MCF 10A (cell line): ENCODE data around the gene BMPR1B. TPM values are rescaled to one million over a fixed set of nuclear protein-coding genes. Genes with fewer than 3 reads are reported as not detected.
A peak's percentile ranks its signal among the peaks of the same experiment; 100 is the strongest.

Experiments
- BruUV-seq: library from RNA; stranded (reverse); fragments of 400-500 nt; replicated peaks from 2 replicates; lab custom pipeline; 2021; lab: Mats Ljungman, UMichigan
- CTCF ChIA-PET: fragments of 300-600 bp; sonication (Branson Sonifier 250); formaldehyde crosslinking; extraction: SDS; loops from one replicate; lab custom pipeline; 2021; ENCODE audit warnings: antibody characterized with exemption, inconsistent platforms; lab: Yijun Ruan, JAX
- POLR2A ChIA-PET: fragments of 300-600, 350-650 bp; sonication (Branson Sonifier 250); formaldehyde crosslinking; extraction: SDS; loops from one replicate; lab custom pipeline; 2020; ENCODE audit warnings: antibody characterized with exemption, inconsistent platforms; lab: Yijun Ruan, JAX
- DNase-seq: peaks from one replicate; pipeline ENCODE4 v3.0.0-alpha.2; 2018; ENCODE audit not compliant: unreplicated experiment
- H3K27ac Mint-ChIP-seq: one replicate; pipeline ENCODE4 v1.8.0; 2022; ENCODE audit warnings: mild to moderate bottlenecking, low read depth, mixed read lengths; ENCODE audit not compliant: unreplicated experiment
- H3K27me3 Mint-ChIP-seq: one replicate; pipeline ENCODE4 v1.8.0; 2022; ENCODE audit warnings: mixed read lengths; ENCODE audit not compliant: insufficient read depth, unreplicated experiment
- H3K36me3 Mint-ChIP-seq: one replicate; pipeline ENCODE4 v1.8.0; 2022; ENCODE audit warnings: mild to moderate bottlenecking, moderate library complexity, mixed read lengths; ENCODE audit not compliant: insufficient read depth, unreplicated experiment
- H3K4me1 Mint-ChIP-seq: one replicate; pipeline ENCODE4 v1.8.0; 2022; ENCODE audit warnings: mixed read lengths; ENCODE audit not compliant: insufficient read depth, unreplicated experiment
- H3K4me3 Mint-ChIP-seq: one replicate; pipeline ENCODE4 v1.8.0; 2022; ENCODE audit warnings: mild to moderate bottlenecking, moderate library complexity, mixed read lengths; ENCODE audit not compliant: unreplicated experiment
- H3K9me3 Mint-ChIP-seq: one replicate; pipeline ENCODE4 v1.8.0; 2022; ENCODE audit warnings: mixed read lengths; ENCODE audit not compliant: unreplicated experiment
- intact Hi-C: fragments of 100-400 bp; cut with micrococcal nuclease; formaldehyde crosslinking; loops from 2 replicates; pipeline ENCODE4 v1.14.1; 2022
- total RNA-seq: library from RNA; stranded (reverse); gene quantifications from 2 replicates; pipeline ENCODE4 v1.2.3, GENCODE V29; 2022
- TF ChIP-seq, protein P1 (sequence below): fragments of 200-600 bp; IDR thresholded peaks from one replicate; pipeline ENCODE4 v1.8.0; 2022; ENCODE audit warnings: antibody characterized with exemption, mild to moderate bottlenecking; ENCODE audit not compliant: unreplicated experiment

BMPR1B gene
- total RNA-seq, 1 experiment from 2014 or later, result 18.8 TPM

GRCh38 chr4:94759767-94760211, 2.0 kb downstream of the BMPR1B start:
- Mint-ChIP-seq H3K27me3 (no peaks in the 10 kb centered on the region), H3K9me3 (no peaks in the 10 kb centered on the region), H3K27ac (peak overlapping the region; percentile 87), H3K4me1 (peaks cover 42% of the 10 kb centered on the region), H3K4me3 (peak overlapping the region; percentile 85), H3K36me3 (peaks cover 7% of the 10 kb centered on the region)
- intact Hi-C loops, result loop anchor here (1.0 to 2.0 kb wide), 2 partner anchors 68 to 175 kb away; no protein-coding TSS in a partner anchor
- TF ChIP-seq, protein P1, sequence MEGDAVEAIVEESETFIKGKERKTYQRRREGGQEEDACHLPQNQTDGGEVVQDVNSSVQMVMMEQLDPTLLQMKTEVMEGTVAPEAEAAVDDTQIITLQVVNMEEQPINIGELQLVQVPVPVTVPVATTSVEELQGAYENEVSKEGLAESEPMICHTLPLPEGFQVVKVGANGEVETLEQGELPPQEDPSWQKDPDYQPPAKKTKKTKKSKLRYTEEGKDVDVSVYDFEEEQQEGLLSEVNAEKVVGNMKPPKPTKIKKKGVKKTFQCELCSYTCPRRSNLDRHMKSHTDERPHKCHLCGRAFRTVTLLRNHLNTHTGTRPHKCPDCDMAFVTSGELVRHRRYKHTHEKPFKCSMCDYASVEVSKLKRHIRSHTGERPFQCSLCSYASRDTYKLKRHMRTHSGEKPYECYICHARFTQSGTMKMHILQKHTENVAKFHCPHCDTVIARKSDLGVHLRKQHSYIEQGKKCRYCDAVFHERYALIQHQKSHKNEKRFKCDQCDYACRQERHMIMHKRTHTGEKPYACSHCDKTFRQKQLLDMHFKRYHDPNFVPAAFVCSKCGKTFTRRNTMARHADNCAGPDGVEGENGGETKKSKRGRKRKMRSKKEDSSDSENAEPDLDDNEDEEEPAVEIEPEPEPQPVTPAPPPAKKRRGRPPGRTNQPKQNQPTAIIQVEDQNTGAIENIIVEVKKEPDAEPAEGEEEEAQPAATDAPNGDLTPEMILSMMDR, result no peak
- peak; percentile 34 for DNase-seq
- POLR2A ChIA-PET, result interaction anchor here (0.6 to 3.8 kb wide), 14 partner anchors 10 to 349 kb away, joined by 3 to 39 read pairs (median 5); no protein-coding TSS in a partner anchor
- BruUV-seq, result no TSS peak
- CTCF ChIA-PET, result interaction anchor here (1.0 to 1.8 kb wide), 2 partner anchors 69 to 332 kb away, joined by 4 to 10 read pairs; no protein-coding TSS in a partner anchor

- ChIA-PET CTCF (interaction anchor here (0.5 to 1.3 kb wide), 4 partner anchors 141 to 1572 kb away, joined by 3 to 5 read pairs (median 4); no protein-coding TSS in a partner anchor), POLR2A (interaction anchor here (1.0 to 2.2 kb wide), 3 partner anchors 62 to 117 kb away, joined by 3 to 5 read pairs (median 4); no protein-coding TSS in a partner anchor)
- H3K9me3 Mint-ChIP-seq, result no peaks in the 10 kb centered on the region
- peaks cover 54% of the 10 kb centered on the region for H3K4me1 Mint-ChIP-seq
- TF ChIP-seq, protein P1, result no peak
- H3K27ac Mint-ChIP-seq, result no peak overlapping the region
- no TSS peak for BruUV-seq
- no peaks in the 10 kb centered on the region for H3K27me3 Mint-ChIP-seq
- no peak overlapping the region for H3K4me3 Mint-ChIP-seq
- peaks cover 7% of the 10 kb centered on the region for H3K36me3 Mint-ChIP-seq
- no peak for DNase-seq
- intact Hi-C loops, result no loop called here
Observed at GRCh38 chr4:94762326-94762725, 4.6 kb downstream of the BMPR1B start.

GRCh38 chr4:94763005-94763404, 5.2 kb downstream of the BMPR1B start:
- no peak for DNase-seq
- H3K9me3 Mint-ChIP-seq, result no peaks in the 10 kb centered on the region
- ChIA-PET CTCF (interaction anchor here (0.5 to 1.3 kb wide), 5 partner anchors 126 to 1571 kb away, joined by 3 to 5 read pairs (median 3); no protein-coding TSS in a partner anchor), POLR2A (interaction anchor here (1.0 kb wide), 1 partner anchor 66 kb away, joined by 4 read pairs; no protein-coding TSS in a partner anchor)
- no peak overlapping the region for H3K27ac Mint-ChIP-seq
- H3K4me3 Mint-ChIP-seq, result no peak overlapping the region
- TF ChIP-seq, protein P1, result no peak
- peaks cover under 1% of the 10 kb centered on the region for H3K36me3 Mint-ChIP-seq
- intact Hi-C loops, result no loop called here
- H3K27me3 Mint-ChIP-seq, result no peaks in the 10 kb centered on the region
- peaks cover 54% of the 10 kb centered on the region for H3K4me1 Mint-ChIP-seq
- BruUV-seq, result no TSS peak

DNA sequence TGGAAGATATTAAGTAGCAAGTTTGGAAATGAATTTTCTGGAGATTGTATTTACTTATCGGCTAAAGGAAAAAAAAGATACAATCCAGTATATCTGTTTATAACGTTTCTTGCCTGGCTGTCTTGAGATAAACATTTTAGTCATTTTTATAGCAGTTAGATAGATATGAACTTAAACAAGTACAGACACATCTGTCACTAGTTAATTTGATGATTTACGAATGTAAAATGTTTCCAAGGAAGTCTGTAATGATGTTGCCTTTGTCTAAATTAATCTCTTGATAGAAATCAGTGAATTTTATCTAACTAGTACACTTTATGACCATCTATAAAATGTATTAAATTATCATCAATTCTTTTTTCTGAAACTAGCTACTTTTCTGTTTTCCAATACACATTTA, 5.7 kb downstream of the BMPR1B start:
- H3K27ac Mint-ChIP-seq, result no peak overlapping the region
- no peak overlapping the region for H3K4me3 Mint-ChIP-seq
- BruUV-seq, result no TSS peak
- ChIA-PET POLR2A (interaction anchor here (0.6 to 1.1 kb wide), 2 partner anchors 327 to 331 kb away, joined by 3 to 4 read pairs; no protein-coding TSS in a partner anchor), CTCF (interaction anchor here (1.0 kb wide), 1 partner anchor 142 kb away, joined by 5 read pairs; no protein-coding TSS in a partner anchor)
- intact Hi-C loops, result no loop called here
- DNase-seq, result no peak
- TF ChIP-seq, protein P1, result no peak
- H3K9me3 Mint-ChIP-seq, result no peaks in the 10 kb centered on the region
- no peaks in the 10 kb centered on the region for H3K27me3 Mint-ChIP-seq
- H3K36me3 Mint-ChIP-seq, result no peaks in the 10 kb centered on the region
- H3K4me1 Mint-ChIP-seq, result peaks cover 59% of the 10 kb centered on the region
